Nephron progenitor cell (in vitro differentiated cells): Measurements from ENCODE around the gene CCDC192.

Experiments
- DNase-seq: peaks from one replicate; pipeline ENCODE4 v3.0.0; 2021
- H3K27ac Mint-ChIP-seq: 2 replicates; pipeline ENCODE4 v1.8.0; 2021; ENCODE audit warnings: mild to moderate bottlenecking, moderate library complexity, mixed read lengths
- H3K27me3 Mint-ChIP-seq: 2 replicates; pipeline ENCODE4 v1.8.0; 2021; ENCODE audit warnings: mild to moderate bottlenecking, low read depth, mixed read lengths; ENCODE audit not compliant: poor library complexity
- H3K36me3 Mint-ChIP-seq: 2 replicates; pipeline ENCODE4 v1.8.0; 2021; ENCODE audit warnings: low read depth, mixed read lengths
- H3K4me1 Mint-ChIP-seq: 2 replicates; pipeline ENCODE4 v1.8.0; 2021; ENCODE audit warnings: mixed read lengths
- H3K4me3 Mint-ChIP-seq: 2 replicates; pipeline ENCODE4 v1.8.0; 2021; ENCODE audit warnings: mild to moderate bottlenecking, moderate library complexity, mixed read lengths
- H3K9me3 Mint-ChIP-seq: 2 replicates; pipeline ENCODE4 v1.8.0; 2021; ENCODE audit warnings: mild to moderate bottlenecking, moderate library complexity, mixed read lengths
- CTCF ChIP-seq: fragments of 200-600 bp; sonication (generic); IDR thresholded peaks from 2 replicates; pipeline ENCODE4 v1.5.0; 2021; ENCODE audit warnings: antibody characterized with exemption

Gene CCDC192

GRCh38 chr5:127912411-127912810 is 209.2 kb downstream of the CCDC192 start:
- no peak for DNase-seq
- no peak for TF ChIP-seq CTCF
- Mint-ChIP-seq H3K4me3 (no peak overlapping the region), H3K27me3 (peaks cover 3% of the 10 kb centered on the region), H3K4me1 (no peaks in the 10 kb centered on the region), H3K36me3 (no peaks in the 10 kb centered on the region), H3K9me3 (no peaks in the 10 kb centered on the region), H3K27ac (no peak overlapping the region)

GRCh38 chr5:127916885-127917573 is 213.8 kb downstream of the CCDC192 start:
- no peaks in the 10 kb centered on the region for H3K27me3 Mint-ChIP-seq
- H3K4me1 Mint-ChIP-seq, result no peaks in the 10 kb centered on the region
- H3K36me3 Mint-ChIP-seq, result no peaks in the 10 kb centered on the region
- no peak overlapping the region for H3K27ac Mint-ChIP-seq
- H3K9me3 Mint-ChIP-seq, result no peaks in the 10 kb centered on the region
- no peak overlapping the region for H3K4me3 Mint-ChIP-seq
- TF ChIP-seq CTCF, result no peak
- no peak for DNase-seq

GRCh38 chr5:127919006-127919796 is 216.0 kb downstream of the CCDC192 start:
- H3K4me1 Mint-ChIP-seq, result peaks cover 5% of the 10 kb centered on the region
- no peak for DNase-seq
- TF ChIP-seq CTCF, result no peak
- H3K36me3 Mint-ChIP-seq, result no peaks in the 10 kb centered on the region
- no peak overlapping the region for H3K4me3 Mint-ChIP-seq
- no peaks in the 10 kb centered on the region for H3K27me3 Mint-ChIP-seq
- H3K27ac Mint-ChIP-seq, result no peak overlapping the region
- no peaks in the 10 kb centered on the region for H3K9me3 Mint-ChIP-seq

- no peaks in the 10 kb centered on the region for H3K36me3 Mint-ChIP-seq
- no peak overlapping the region for H3K27ac Mint-ChIP-seq
- peaks cover 9% of the 10 kb centered on the region for H3K4me1 Mint-ChIP-seq
- no peak for TF ChIP-seq CTCF
- H3K27me3 Mint-ChIP-seq, result no peaks in the 10 kb centered on the region
- DNase-seq, result no peak
- no peaks in the 10 kb centered on the region for H3K9me3 Mint-ChIP-seq
- no peak overlapping the region for H3K4me3 Mint-ChIP-seq
Measured at GRCh38 chr5:127919818-127920217, 216.6 kb downstream of the CCDC192 start.

- no peak for TF ChIP-seq CTCF
- no peak for DNase-seq
- H3K27me3 Mint-ChIP-seq, result no peaks in the 10 kb centered on the region
- no peaks in the 10 kb centered on the region for H3K36me3 Mint-ChIP-seq
- H3K27ac Mint-ChIP-seq, result no peak overlapping the region
- H3K4me1 Mint-ChIP-seq, result peaks cover 9% of the 10 kb centered on the region
- H3K9me3 Mint-ChIP-seq, result no peaks in the 10 kb centered on the region
- H3K4me3 Mint-ChIP-seq, result no peak overlapping the region
Measured at GRCh38 chr5:127920936-127921335, 217.7 kb downstream of the CCDC192 start.
